NCI-H2029 treated with DMSO at 0.1 percent for 48 hours (cell line): Measurements from ENCODE around the gene ADAMTS7.
"Not testable (repeated sequence)": the region's sequence is repeated elsewhere in the genome, so short reads cannot be mapped to it uniquely, and the experiment has no call there.

Experiments
- DNase-seq: peaks from one replicate; lab custom pipeline; 2025; lab: John Stamatoyannopoulos, UW

The ADAMTS7 gene

DNA sequence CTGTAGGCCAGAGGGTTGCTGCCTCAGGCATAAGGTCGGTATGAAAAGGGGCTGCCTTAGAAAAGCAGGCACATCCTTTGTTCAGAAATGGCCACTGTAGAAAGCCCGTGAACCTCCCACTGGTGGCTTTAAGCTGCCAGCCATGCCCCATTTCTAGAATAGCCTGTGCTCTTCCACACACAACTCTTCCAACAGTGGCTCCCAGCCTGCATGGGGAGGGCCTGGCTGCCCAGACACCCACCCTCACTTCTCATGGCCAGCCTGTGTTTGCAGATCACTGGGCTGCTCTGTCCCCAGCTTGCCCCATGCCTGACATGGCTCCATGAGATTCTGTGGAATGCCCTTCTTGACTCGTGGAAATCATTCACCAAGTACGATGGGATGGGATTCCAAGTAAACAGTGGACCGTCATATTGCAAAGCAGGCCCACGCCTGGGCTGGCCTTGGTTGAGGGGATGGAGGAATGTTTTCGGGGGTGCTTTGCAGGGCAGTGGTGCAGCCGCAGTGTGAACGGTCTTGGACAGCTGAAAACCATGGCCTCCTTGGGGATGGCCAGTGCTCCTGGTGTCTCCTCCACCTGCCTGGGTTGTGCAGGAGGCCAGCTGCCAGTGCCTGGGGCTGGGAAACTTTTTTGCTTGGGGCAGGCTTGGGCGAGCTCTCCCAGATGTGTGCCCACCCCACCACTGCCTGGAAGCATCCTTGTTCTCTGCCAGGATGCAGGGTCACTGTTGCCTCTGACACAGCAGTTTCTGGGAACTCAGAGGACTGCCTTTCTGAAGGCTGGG is 57.3 kb downstream of the ADAMTS7 start:
- not testable (repeated sequence) for DNase-seq

DNA sequence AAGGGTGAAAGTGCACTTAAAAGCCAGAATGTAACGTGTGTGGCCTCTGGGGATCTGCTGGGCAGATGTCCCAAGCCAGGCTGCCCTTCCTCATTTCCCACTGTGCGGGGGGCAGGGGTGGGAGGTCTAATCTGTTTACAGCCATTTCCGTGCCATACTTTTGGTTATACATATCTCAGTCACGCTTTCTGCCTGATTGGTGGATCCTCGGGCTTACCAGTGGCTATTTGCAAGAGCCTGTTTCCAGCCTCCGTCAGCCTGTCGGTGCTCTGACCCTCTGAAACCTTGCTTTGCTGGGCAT is 58.0 kb downstream of the ADAMTS7 start:
- not testable (repeated sequence) for DNase-seq

GRCh38 chr15:78752492-78753358 is 58.5 kb downstream of the ADAMTS7 start:
- no peak for DNase-seq

- DNase-seq, result no peak
Measured at GRCh38 chr15:78751602-78751979, 59.7 kb downstream of the ADAMTS7 start.

DNA sequence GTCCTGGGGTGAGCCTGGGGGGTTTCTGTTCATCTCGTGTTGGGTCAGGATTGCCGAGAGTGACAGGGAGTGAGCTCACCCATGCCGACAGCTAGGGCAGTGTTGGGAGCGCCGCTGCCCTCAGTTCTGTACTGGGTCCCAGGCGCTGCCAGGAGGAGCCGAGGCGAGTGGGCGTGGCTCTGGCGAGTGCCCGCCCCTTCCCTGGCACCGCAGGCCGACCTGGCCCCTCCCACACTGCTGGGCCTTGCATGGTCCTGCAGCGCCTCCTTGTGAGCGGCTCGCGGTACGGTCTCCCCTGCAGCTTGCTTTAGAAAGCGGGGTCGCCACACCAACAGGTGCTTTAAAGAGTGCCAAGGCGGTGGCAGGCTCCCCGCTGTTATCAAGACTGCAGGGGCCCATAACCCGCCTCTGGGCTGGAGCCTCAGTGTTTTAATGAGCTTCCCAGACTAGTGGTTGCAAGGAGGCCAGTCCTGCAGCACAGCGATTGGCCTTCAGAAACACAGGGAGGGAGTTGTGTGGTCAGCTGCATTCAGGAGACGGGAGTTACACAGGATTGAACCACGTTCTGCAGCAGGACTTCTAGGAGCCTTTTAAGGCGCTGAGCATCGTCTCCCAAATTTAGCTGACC is 60.2 kb downstream of the ADAMTS7 start:
- not testable (repeated sequence) for DNase-seq

DNA sequence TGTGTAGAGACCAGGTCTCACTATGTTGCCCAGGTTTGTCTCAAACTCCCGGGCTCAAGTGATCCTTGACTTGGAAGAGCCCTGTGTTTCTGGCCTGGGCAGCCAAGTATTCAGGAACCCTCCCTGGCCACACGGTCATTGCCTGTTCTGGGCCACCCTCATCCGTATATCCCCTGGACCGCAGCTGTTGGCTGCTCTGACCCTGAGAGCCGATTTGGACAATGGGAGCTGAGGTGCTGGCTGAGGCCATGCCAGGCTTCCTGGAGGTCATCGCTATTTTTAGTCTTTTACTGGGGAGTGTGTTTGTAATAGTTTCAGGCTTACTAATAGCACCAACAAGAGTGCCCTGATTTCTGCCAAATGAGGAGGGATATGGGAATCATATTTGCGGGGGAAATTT is 60.7 kb downstream of the ADAMTS7 start:
- no peak for DNase-seq

GRCh38 chr15:78749831-78750230 is 61.4 kb downstream of the ADAMTS7 start:
- no peak for DNase-seq

- DNase-seq, result not testable (repeated sequence)
Measured at GRCh38 chr15:78747877-78748276, 63.4 kb downstream of the ADAMTS7 start.

- DNase-seq, result not testable (repeated sequence)
Measured at GRCh38 chr15:78741674-78742073, 69.6 kb downstream of the ADAMTS7 start.

DNA sequence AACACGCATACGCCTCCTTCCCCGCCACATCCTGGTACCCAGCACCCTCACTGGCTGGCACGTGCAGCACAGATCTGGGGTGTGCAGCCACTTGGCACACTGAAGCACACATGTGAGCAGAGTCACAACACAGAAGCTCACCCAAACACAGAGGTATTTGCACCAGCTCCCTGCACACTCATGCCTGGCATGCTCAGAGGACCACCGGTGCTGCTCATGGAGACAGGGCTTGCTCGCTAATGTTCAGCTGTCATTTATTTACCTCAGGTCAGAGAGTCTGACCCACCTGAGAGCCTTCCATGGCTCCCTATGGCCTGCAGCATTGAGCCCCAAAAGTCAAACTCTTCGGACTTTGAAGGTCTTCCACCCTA is 70.4 kb downstream of the ADAMTS7 start:
- DNase-seq, result no peak

GRCh38 chr15:78739996-78740903 is 71.0 kb downstream of the ADAMTS7 start:
- DNase-seq, result no peak

DNA sequence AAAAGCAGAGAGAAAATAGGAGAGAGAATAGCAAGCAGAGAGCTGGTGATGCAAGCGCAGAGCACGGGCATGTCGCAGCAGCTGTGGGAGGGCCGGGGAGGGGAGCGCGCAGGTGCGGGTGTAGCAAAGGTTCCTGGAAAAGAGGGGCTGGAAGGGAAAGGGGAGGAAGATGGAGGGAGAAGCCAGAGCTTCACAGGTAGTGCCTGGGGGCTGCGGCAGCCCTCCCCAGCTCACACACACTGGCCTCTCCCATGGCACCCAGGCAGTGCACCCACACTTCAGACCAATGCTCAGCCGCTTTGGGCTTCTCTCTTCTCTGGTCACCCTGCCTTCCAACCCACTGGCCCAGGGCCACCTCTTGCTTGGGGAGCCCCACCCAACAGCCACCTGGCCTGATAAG is 72.1 kb downstream of the ADAMTS7 start:
- DNase-seq, result no peak

- DNase-seq, result not testable (repeated sequence)
Measured at GRCh38 chr15:78737931-78738558, 73.2 kb downstream of the ADAMTS7 start.

GRCh38 chr15:78737187-78737820 is 74.0 kb downstream of the ADAMTS7 start:
- no peak for DNase-seq

DNA sequence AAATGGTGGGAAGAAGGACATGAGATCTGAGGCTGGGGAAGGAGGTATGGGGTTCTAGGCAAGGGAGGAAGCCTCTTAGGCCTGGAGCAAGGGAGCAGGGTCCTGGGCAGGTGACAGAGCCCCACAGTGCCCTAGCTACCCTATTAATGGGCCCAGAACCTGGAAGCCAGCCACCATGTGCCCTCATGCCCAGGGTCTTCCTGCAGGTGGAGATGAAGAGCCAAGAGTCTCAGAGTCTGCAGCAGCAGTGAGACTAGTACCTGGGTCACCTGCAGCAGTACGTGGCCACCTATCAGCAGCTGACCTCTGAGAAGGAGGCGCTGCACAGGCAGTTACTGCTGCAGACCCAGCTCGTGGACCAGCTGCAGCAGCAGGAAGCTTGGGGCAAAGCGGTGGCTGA is 75.0 kb downstream of the ADAMTS7 start:
- DNase-seq, result not testable (repeated sequence)

GRCh38 chr15:78734451-78735064 is 76.7 kb downstream of the ADAMTS7 start:
- no peak for DNase-seq

- no peak for DNase-seq
Measured at GRCh38 chr15:78732634-78733033, 78.6 kb downstream of the ADAMTS7 start.

- DNase-seq, result no peak
Measured at GRCh38 chr15:78730955-78731354, 80.3 kb downstream of the ADAMTS7 start.

GRCh38 chr15:78728427-78728826 is 82.8 kb downstream of the ADAMTS7 start:
- DNase-seq, result not testable (repeated sequence)

- no peak for DNase-seq
Measured at GRCh38 chr15:78727561-78727960, 83.7 kb downstream of the ADAMTS7 start.
